Activated T-cell treated with anti-CD3 and anti-CD28 coated beads for 1 hour (primary cell): Measurements from ENCODE around the gene JOSD1.

Source experiments
- DNase-seq: peaks from one replicate; pipeline ENCODE4 v3.0.0-alpha.2; 2020; ENCODE audit warnings: low read depth

JOSD1 gene

DNA sequence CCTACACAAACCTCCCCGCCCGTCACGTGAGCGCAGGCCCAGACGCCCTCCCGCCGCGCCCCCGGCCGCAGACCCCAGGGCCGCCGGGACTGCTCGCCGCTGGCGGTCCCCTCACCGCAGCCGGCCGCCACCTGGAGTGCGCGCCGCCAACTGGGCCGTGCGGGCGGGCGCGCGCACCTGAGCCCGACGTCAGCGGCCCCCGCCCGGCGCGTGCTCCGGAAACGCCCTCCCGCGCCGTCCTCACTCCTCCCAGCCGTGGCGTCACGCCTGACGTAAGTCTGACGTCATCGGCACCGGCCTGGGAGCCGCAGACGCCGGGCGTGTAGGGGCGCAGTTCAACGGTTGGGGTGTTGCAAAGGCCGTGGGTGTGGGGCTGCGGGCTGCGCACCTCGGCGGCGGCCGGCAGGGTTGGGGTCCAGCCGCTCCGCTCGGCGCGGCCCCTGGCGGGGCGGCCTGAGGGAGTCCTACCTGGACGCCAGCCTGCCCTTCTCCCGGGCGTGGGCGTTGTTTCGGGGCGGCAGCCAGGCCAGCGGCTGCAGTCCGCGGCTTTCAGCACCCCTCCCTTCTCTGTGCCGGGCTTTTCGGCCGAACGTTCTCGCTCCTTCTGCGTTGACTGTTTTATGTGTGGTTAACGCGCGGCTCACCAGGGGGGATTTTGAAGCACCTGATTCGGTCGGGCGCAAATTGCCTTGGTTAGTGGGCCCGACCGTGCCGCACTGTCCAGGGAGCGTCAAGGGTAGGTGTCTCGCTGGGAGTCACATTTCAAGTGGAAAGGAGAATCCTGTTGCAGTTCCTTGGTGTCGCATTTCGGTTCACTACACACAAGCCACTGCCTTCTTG, at the start of gene JOSD1:
TSS of gene JOSD1 (minus strand) at position 155 of the 840 bp plus-strand sequence. CDS start 956 bp downstream, outside the sequence.
- peak; percentile 96 for DNase-seq

DNA sequence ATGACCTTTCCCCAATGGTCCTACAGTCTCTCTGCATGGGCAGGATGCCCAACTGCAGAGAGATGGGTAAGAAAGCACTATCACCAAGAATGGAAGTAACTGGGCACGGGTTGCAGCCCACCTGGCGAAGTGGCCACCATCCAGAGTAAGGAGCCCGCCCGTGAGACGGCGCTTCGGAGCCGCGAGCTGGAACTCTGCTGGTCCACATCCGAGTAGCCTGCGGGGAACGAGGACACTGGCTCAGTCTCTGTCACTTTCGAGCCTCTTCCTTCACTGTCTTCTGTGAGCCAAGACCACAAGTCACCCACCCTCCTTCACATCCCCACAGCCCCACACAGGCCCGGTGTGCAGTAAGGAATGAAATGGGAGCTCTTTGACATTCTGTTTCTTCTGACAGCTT, 49.4 kb upstream of the JOSD1 start:
- no peak for DNase-seq

DNA sequence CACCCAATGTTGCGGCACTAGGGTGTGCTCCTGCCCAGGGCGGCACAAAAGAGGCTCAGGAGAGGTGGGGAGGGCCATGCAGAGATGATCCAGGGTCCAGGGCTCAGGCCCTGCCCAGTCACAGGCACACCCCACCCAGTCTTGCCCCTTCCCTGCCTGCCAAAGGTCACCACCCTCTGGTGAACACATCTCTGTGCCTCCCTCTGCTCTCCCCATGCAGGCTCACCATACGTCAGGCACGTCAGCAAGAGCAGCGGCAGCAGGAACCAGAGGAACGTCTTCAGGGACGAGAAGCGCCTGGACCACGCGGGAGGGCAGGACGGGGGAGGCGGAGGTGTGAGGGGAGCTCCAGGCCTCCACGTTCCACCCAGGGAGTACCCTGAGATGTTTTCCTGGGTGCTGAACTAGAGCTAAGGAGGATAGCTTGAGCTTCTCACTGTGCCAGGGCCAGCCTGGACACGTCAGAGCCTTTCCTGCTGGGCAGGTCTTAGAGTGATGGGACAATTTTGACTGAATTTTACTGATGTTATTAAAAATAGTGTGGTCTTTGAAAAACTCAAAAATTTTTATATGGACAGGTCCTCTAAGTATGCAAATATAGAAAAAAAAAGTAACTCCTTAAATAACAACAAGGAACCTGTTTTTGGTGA, 47.9 kb upstream of the JOSD1 start:
- no peak for DNase-seq

DNA sequence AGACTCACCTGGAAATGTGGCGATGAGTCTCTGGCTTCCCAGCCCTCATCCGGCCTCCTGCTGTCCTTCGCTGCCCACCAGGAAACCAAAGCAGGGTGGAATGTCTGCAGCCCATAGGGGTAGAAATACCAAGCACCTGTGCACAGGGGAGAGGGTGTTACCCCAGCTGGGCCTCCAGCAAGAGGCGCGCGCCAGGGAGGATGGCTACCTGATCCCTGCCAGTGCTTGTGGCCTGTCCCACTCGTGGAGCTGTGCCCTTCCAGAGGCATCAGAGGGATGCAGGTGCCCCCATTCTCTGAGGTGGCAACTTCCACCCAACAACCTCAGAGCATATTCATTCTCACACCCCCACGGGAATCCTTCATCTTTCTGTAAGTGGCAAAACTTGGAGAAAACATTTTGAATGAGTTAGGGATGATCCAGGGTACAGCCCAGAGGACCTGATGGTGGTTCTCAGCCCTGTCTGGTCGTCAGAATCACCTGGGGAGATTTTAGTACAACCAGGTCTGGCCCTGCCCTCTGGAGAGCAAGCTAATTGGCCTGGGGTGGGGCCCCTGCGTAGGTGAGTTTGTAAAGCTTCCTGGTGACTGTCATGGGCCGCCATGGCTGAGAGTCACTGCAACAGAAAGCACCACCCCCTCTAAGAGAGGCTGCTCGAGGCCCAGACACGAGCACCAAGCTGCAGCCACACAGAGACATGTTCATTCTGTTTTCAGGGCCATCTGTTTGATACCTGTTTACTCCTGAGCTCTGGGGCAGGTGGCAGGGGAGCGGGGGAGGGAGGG, 45.1 kb upstream of the JOSD1 start:
- DNase-seq, result no peak

DNA sequence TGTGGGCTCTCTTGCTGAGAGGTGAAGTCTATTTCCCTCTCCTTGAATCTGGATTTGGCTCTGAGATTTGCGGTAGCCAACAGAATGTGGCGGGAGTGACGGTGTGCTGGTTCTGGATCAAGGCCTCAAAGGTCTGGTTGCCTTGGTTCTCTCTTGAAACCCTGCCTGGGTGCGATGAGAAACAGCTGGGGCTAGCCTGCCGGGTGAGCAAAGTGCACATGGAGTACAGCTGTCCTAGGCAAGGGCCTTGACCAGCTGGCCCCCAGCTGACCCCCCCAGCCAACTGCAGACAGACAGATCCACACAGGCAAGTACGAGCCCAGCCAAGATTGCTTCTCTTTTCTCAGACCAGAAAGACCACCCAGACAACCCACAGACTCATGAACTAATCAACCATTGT, 44.2 kb upstream of the JOSD1 start:
- DNase-seq, result no peak

DNA sequence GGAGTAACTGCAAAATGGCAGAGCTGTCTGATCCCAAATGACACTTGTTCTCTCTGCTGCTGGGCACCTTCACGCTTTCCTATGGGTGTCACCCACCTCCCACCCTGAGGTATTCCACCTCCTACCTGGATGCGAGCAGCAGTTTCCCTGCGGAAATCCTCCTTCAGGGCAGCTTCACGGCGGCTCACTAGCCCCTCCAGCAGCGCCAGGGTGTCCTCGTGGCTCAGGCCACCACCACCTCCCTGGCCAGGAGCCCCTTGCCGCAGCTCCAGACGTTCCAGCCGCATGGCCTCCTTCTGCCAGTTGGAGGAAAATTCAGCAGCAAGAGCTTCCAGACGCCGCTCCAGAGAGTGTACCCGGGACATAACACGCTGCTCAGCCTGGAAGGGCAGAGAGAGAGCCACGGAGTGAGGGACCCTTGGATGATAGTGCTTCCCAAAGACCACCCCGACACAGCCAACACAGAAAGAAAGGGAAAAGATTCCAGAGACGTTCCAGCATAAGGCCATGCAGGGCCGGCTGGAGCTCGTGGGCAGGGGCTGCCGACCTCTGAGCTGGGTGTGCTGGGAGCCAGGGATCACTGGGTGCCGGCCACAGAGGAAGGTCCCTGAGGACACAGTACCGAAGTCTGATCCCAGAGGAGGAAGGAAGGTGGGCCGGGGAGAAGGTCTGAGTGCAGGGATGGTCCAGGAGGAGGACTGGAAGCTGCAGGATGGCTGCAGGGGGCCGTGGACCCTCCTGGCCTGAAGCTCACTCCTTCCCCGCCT, 41.6 kb upstream of the JOSD1 start:
- DNase-seq, result no peak

DNA sequence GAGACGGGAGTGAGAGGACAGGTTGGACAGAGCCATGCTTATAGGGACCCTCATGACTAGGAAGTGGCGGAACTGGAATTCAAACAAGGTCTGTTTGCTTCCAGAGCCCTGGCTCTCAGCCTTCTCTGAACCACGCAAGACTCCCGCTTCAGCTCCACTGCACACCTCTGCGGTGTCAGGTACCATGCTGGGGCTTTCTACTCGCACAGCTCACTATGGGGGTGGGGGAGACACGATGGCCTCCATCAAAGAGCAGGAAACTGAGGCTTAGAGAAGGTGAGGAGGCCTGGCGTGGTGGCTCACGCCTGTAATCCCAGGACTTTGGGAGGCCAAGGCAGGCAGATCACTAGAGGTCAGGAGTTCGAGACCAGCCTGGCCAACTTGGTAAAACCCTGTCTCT, 40.8 kb upstream of the JOSD1 start:
- no peak for DNase-seq

DNA sequence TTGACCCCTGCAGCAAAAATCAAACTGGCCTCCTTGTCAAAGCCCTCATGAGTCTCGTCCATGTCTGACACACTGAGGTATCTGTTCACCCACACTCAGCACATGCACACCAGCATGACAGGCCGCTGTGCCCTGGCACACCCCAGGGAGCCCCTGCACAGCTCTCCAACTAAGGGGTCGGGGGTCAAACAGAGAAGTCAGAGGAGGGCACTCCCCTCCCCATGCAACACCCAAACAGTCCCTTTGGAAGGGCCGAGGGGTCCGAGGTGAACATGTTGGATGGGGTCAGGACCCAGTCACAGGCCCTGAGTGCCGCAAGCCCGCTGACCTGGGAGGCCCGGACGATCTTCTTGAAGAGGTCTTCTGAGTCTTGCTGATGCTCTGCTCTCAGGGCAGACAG, 40.4 kb upstream of the JOSD1 start:
- no peak for DNase-seq

DNA sequence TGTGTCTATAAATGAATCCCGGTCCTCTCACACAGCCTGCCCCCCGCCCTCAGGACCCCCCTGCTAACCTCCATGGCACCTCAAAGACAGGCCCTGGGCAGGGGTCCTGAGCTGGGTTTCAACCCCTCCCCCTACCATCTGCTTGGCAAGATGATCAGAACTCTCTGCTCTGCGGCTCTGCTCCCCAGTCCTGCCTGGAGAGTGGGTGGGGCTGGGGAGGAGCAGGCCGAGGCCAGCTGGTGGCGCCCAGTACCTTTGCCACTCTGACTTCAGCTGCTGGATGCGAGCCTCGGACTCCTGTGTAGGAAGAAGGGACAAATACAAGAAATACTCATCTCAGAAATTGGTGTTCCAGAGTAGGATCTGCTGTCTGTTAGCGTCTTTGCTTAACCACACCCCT, 40.0 kb upstream of the JOSD1 start:
- DNase-seq, result no peak

DNA sequence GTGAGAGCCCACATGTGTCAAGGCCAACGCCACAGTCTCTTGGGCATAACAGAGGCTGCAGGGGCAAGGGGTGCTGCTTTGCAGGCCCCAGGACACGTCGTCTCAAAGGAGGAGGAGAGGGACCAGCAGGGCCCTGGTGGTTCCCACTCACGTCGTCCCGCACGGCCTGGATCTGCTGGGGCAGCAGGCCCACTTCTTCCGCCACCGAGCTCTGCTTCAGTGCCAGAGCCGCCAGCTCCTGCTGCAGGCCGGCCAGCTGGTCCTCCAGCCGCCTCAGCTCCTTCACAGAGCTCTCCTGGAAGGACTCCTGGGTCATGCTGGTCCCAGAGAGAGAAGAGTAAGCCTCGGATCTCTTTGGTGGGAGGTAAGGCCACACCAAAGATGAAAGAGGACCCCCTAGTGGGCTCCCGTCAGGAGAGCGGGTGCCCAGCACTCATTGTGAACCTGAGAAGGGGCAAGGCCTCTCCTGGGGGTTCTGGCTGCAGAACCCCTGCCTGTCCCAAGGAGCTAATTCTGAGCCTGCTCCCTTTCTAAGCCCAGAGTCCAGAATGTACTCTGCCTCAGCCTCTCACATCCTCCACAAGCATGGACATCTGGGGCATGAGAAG, 39.5 kb upstream of the JOSD1 start:
- DNase-seq, result no peak

DNA sequence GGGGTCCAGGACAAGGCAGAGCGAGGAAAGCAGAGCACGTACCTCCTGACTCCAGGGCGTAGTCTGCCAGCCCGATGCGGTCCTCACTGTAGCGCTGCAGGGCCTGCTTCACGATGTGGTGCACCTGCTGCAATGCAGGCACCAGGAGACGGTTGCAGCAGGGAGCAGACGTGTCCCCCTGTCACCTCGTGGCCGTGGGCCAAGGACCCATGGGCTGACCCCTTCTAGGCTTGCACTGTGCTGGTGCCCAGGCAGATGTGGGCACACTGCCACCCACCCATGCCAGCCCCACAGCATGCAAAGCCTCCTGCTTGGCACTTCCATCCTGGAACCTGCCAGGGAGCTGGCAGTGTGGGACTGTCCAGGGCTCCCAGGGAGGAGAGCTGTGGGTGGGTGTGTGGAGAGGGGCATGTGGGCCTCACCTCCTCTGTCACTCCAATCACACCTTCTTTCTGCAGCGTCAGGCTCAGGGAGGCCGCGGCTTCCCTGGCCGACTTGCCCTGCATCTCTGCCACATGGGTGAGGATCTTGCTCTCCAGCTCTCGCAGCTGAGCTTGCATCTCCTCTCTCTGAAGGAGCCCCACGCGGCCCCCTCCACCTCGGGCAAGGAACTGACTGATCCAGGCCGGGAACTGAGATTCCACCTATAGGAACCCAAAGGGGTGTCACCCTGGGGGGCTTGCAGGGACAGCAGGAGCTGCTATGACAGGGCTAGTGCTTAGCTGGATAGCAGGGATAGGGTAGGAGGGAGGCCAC, 38.7 kb upstream of the JOSD1 start:
- no peak for DNase-seq

DNA sequence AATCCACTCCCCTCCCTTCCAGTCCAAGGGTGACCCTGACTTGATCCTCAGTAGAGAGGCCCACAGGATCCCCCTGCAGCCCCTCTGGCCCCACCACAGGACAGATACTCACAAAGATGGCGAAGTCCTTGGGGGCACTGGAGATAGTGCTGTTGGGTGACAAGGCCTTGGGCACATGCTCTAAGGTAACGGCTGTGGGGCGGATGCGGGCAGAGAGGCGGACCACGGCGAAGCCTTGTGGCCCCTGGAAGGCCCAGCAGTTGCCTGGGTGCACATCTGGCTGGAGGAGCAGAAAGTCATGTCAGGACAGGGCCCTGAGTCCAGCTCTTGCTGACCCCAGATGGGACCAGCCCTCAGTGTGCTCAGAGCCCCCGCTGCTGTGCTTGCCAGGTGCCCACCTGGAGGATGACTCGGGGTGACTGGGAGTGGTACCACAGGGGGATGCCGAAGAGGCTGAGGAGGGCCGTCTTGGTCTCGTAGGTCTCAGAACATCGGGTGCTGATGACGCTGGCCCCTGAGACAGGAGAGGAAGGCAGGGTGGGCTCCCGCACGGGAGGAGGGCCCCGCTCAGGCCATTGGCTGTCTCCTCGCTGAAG, 37.8 kb upstream of the JOSD1 start:
- no peak for DNase-seq

DNA sequence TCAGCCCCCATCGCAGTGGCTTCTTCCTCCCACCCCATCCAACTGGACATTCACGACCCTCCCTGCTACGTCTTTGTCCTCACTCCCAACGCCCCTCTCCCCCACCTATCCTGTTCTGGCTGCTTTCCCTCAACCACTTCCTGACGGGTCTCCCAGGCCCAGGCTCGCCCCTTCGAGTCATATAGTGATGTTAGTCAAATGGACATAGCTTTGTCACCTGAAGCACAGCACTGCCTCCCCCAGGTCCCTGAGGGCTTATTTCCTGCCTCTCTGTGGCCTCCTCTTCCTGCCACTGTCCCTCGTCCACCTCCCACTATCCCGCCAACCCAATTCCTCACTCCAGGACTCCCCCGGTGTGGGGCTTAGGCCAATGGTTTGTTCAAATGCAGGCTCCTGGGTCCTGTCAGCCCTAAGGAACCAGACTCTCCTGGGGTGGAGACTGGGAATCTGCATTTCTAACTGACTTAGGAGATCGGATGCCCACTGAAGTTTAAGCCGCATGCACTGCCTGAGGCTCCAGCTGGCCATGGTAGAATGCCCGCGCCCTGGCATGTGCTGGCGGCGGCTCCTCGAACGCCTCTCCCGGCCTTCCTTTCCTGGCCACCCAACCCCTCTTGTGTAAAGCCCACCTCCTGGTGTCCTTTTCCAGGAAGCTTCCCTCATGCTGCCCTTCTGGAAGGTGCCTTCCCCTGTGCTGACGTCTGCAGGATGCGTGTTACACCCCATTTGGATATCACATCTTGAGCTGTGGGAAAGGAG, 36.7 kb upstream of the JOSD1 start:
- no peak for DNase-seq

DNA sequence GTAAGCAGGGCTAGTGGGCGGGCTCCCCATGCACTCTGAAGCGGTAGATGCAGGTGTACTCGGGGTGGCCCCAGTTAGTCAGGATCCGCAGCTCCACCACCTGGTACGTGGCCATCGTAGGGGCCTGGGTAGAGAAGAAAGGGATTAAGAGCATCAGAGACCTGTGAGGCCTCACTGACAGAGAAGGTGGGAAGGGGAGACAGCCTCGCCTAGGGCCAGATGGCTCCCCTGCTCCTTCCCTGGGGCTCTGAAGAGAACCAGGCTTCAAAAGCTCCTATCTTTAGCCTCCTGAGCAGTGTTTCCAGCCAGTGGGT, 35.5 kb upstream of the JOSD1 start:
- no peak for DNase-seq

DNA sequence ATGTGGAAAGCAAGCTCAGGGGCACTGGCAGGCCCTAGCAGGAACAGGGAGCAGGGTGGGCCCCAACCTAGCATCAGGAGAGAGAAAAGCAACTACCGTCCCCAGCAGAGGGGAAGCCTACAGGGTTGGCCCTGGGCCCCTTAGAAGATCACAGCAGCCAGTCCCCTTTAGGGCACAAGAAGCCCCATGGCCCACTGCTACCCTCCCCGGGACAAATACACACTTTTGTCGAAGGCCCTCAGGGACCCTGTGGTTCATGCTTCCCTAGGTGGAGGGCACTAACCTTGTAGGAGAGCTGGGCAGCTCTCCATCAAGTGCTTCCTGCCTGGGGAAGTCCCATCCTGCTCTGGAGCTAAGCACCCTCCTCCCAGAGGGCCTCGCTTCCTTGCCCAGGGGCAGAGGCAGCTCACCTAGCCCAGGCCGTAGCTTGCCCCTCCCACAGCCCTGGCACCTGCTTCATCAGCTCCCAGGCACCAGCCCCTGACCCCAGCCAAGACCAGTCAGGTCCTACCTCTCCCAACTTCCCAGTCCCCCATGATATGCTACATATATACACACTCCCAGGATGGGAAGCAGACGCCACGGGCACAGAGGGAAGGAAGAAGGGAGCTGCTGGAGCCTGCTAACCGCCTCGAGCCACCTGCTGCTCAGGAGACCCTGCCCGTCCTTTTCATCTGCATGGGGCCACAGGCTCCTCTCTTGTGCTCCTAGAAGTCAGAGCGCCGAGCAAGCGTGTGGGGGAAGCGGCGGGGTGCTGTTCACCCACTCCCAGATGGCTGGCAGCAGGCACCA, 34.9 kb upstream of the JOSD1 start:
- no peak for DNase-seq

DNA sequence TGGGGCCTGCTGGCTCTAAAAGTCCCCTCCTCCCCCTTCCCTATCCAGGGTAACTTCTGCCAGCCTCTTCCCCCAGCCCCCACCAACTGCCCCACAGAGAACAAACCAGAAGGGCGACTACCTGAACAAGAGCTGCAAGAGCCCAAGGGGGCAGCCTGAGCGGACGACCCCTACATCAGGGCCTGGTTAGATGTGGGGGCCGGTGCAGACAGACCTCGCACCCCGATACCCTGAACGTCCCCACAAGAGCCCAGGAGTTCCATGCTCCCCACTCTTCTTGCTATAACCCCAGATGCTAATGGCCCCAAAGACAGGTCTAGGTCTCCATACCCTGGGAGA, 34.4 kb upstream of the JOSD1 start:
- no peak for DNase-seq

DNA sequence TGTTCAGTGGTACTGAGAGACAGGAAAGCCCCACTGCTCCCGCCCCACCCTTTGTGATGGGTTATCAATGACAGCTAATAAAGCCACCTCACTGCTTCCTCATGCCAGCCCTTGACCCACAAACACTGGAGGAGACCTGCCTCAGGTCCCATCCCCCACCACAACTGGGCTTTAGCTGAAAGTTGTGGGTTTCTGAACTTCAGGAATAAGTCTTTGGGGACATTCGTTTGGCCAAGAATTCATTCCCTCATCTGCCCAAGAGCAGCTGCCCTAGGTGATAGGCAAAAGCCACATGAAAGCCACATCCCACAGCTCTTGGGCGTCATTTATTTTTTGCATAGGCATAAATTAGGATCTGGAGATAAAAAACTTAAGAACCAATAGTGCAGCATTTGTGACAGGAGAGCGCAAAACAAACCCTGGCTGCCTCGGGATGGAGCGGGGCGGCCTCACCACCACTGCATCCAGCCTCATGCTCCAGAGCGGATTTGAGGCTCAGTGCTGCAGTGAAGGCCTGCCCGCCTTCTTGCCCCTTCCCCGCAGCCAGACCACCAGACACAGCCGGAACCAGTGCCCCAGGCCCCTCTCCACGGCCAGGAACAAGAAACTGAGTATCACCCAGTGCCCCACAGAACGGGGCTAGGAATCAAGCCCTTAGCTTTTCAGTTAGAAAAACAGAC, 33.8 kb upstream of the JOSD1 start:
- no peak for DNase-seq

DNA sequence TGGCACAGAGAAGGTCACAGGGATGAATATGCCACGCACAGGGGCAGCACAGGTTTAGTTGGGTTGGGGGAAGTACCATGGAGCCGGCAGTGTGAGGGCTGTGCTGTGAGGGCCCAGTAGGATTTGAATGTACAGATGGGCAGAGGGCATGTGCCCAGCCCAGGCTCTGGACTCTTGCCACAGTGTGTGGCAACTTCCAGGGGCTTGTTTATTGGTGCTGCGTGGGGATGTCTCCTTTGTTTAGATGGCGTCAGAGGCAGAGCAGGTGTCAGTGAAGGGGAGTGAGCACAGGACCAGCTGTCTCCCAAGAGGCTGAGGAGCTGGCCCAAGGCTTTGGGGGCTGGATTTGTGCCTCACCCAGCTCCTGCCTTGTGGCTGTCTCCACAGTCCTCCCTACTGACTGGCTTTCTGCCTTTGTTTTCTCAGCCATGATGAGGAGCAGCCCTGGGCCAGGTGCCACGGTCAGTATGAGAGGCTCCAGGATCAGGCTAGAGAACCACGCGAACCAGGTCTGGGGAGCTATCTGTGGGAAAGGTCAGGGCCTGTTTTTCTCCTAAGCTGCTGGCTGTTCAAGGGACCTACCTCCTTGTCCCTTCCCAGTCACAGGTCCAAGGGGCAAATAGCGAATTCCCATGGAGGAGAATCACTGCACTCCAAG, 33.1 kb upstream of the JOSD1 start:
- no peak for DNase-seq
